HG03571 (cell line): ENCODE results near the gene IL1RL2.

Experiments
- ATAC-seq: cut with Tn5 transposase; IDR thresholded peaks from one replicate; pipeline ENCODE4 v1.9.1; 2021; ENCODE audit not compliant: unreplicated experiment

The IL1RL2 gene

GRCh38 chr2:102158011-102158755 lies 28.6 kb upstream of the IL1RL2 start:
- no peak for ATAC-seq

- no peak for ATAC-seq
Measured at GRCh38 chr2:102159295-102159694, 27.5 kb upstream of the IL1RL2 start.

DNA sequence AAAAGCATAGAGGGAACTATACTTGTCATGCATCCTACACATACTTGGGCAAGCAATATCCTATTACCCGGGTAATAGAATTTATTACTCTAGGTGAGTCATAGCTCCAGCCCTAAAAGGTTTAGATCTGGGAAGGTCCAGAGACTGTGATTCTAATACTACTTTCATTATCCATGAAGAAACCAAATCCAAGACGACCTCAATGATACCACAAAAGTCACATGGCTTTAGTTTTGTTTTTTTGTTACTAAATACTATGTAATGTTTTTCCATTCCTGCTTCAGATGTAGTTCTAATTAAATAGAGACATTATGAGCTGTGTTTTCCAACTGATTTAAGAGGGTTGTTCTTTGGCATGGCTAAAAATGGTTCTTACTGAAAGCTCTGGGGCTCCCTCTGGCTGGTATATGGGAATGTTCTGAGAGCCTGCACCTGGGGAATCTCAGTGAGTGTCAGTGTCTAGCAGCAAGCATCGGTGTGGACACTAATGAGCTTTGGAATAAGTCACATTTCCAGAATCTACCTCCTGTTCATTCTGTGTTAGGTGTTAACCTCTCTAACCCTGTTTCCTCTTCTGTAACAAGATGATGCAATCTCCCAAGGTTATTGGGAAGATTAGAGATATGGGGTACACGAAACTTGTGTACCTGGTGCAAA lies 20.5 kb upstream of the IL1RL2 start:
- ATAC-seq: no peak

- no peak for ATAC-seq
Measured at GRCh38 chr2:102168026-102168771, 18.6 kb upstream of the IL1RL2 start.

DNA sequence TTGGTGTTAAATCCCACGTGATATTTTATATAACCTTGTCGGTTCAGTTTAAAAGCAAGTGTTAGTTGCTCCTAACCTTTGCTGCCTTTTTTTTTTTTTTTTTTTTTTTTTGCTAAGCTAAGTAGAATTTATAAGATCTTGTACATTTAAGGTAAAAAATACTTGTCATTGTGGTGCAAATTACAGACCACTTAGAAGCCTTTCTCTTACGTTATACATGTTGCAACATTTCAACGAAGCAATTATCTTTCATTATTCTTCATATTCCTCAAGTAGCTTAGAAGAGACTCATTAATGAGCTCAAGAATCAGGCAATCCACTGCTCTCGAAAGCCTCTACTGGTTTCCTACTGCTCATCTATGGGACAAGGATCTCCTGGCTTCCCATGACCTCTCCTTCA lies 14.9 kb upstream of the IL1RL2 start:
- no peak for ATAC-seq

- no peak for ATAC-seq
Measured at GRCh38 chr2:102172745-102173144, 14.1 kb upstream of the IL1RL2 start.

- ATAC-seq: no peak
Measured at GRCh38 chr2:102176172-102176571, 10.7 kb upstream of the IL1RL2 start.

GRCh38 chr2:102177814-102178478 lies 8.9 kb upstream of the IL1RL2 start:
- ATAC-seq: no peak

DNA sequence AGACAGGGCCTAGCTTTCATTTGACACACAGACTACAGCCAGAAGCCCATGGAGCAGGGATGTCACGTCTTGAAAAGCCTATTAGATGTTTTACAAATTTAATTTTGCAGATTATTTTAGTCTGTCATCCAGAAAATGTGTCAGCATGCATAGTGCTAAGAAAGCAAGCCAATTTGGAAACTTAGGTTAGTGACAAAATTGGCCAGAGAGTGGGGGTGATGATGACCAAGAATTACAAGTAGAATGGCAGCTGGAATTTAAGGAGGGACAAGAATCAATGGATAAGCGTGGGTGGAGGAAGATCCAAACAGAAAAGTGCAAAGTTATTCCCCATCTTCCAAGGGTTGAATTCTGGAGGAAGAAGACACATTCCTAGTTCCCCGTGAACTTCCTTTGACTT lies 7.8 kb upstream of the IL1RL2 start:
- no peak for ATAC-seq

GRCh38 chr2:102179788-102180686 lies 6.8 kb upstream of the IL1RL2 start:
- no peak for ATAC-seq

- no peak for ATAC-seq
Measured at GRCh38 chr2:102180687-102180999, 6.2 kb upstream of the IL1RL2 start.

DNA sequence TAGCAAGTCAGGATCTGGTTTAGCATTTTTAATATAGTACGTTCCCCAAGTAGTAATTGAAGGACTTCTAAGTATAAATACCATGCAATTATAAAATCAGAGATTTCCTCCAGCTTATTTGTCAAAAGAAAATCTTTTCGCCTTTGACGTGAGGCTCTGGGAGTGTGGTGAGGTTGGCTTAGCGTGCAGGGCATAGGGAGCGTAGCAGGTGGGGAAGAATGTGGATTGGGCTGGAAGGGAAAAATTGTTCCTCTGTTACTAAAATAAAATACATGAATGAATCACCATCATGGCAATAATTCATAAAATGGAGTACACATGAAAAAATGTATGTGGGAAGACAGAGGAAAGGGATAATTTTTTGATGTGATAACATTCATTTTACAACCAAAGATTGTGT lies 5.4 kb upstream of the IL1RL2 start:
- ATAC-seq: no peak

- no peak for ATAC-seq
Measured at GRCh38 chr2:102181919-102182635, 4.7 kb upstream of the IL1RL2 start.

DNA sequence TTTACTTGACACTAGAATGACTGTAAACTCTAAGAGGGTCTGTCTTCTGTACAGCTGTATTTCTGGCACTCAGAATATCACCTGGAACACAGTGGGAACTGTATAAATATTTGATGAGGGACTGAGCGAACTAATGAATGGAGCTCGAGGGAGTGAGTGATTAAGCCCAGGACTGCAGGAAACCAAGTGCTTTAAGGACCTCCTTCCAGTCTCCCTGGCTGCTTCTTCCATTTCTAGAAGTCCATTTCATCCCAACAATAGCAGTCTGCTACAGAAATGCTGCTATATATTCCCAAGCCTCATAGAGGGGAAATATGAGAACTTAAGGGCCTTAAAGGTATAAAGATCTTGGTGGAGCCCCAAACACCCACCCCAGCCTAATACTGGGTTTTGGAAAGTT lies 2.8 kb upstream of the IL1RL2 start:
- ATAC-seq: no peak

GRCh38 chr2:102184568-102184967 lies 2.3 kb upstream of the IL1RL2 start:
- no peak for ATAC-seq

GRCh38 chr2:102185347-102185746 lies 1.5 kb upstream of the IL1RL2 start:
- ATAC-seq: no peak

DNA sequence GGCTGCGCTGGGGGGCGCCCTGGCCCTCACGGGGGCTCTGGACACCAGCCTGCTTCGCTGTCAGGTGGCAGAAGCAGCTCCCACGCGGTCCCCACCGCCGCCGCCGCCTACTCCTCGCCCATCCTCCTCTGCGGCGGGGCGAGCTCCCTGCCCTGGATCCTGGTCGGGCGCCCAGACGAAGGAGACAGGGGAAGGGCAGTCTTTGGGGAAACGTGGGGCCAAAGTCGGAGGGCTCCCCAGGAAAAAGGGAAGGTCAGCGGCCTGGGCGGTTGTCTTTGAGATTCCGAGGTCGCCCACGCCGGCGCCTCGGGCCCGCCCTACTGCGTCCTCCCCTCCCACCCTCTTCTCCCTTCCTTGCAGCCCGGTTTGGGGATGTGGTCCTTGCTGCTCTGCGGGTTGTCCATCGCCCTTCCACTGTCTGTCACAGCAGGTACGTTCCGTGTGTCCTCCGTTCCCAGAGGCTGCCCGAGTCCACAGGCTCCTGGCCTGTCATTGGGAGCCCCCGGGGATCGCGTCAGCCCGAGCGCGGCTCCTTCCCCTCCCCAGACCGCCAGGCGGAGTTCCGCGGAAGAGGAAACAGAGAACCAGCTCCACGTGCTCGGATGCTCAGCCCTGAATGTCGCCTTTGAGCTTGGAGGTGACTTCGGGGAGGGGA lies 800 bp downstream of the IL1RL2 start:
- no peak for ATAC-seq

GRCh38 chr2:102190430-102191107 lies 3.7 kb downstream of the IL1RL2 start:
- ATAC-seq: no peak

DNA sequence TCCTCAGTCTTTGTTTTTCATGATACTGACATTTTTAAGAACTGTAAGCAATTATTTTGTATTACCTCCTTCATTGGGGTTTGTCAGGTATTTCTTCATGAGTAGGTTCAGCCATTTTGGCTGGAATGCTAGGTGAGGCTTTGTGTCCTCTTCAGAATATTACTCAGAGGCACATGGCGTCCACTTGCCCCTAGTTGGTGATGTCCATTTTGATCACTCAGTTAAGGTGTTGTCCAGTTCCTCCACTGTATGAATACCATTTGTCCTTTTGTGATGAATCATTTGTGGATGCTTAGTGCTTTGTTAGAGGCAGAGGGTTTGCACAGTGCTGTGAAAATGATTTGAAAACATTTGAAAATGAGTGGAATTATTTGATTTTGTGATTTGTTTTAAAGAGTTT lies 4.7 kb downstream of the IL1RL2 start:
- ATAC-seq: no peak
